HepG2 (cell line): ENCODE results near the gene DNAJC24. TPM values are rescaled to one million over a fixed set of nuclear protein-coding genes. Genes with fewer than 3 reads are reported as not detected.

ENCODE experiments used
- ARNTL ChIP-seq: sonication (generic); formaldehyde crosslinking; IDR thresholded peaks from 2 replicates; pipeline ENCODE4 v1.4.0; 2020; ENCODE audit warnings: mild to moderate bottlenecking, missing genetic modification reagents
- ATF5 ChIP-seq: sonication (generic); formaldehyde crosslinking; IDR thresholded peaks from 2 replicates; pipeline ENCODE4 v1.4.0; 2020; ENCODE audit warnings: mild to moderate bottlenecking, low read depth, missing genetic modification reagents
- ATRX ChIP-seq: sonication (generic); formaldehyde crosslinking; IDR thresholded peaks from 2 replicates; pipeline ENCODE4 v1.4.0; 2020; ENCODE audit warnings: missing genetic modification reagents, borderline replicate concordance
- BCLAF1 ChIP-seq: fragments of 450-650 bp; IDR thresholded peaks from 2 replicates; pipeline ENCODE4 v1.6.1; 2017; ENCODE audit warnings: mild to moderate bottlenecking
- JDP2 ChIP-seq: sonication (generic); formaldehyde crosslinking; IDR thresholded peaks from 2 replicates; pipeline ENCODE4 v1.8.1; 2022; ENCODE audit warnings: missing genetic modification reagents, borderline replicate concordance
- KIAA2018 ChIP-seq: sonication (generic); formaldehyde crosslinking; IDR thresholded peaks from 2 replicates; pipeline ENCODE4 v1.5.0; 2020; ENCODE audit warnings: mild to moderate bottlenecking, missing genetic modification reagents, borderline replicate concordance
- KLF6 ChIP-seq: IDR thresholded peaks from 2 replicates; pipeline ENCODE4 v1.8.0; 2016; ENCODE audit warnings: missing biosample characterization, missing genetic modification reagents
- MNT ChIP-seq: fragments of 450-650 bp; IDR thresholded peaks from 2 replicates; pipeline ENCODE4 v1.6.1; 2016
- NPAS2 ChIP-seq: sonication (generic); formaldehyde crosslinking; IDR thresholded peaks from 2 replicates; pipeline ENCODE4 v1.8.0; 2022; ENCODE audit warnings: mild to moderate bottlenecking, missing genetic modification reagents, borderline replicate concordance
- REXO4 ChIP-seq: sonication (generic); formaldehyde crosslinking; IDR thresholded peaks from 2 replicates; pipeline ENCODE4 v1.8.0; 2022; ENCODE audit warnings: missing genetic modification reagents, mild to moderate bottlenecking, borderline replicate concordance
- SP1 ChIP-seq, 2 experiments: fragments of 450-650 bp in 1 of 2; sonication (generic) in 1 of 2; formaldehyde crosslinking in 1 of 2; IDR thresholded peaks; 2 replicates each; pipeline versions ENCODE4 v1.4.0 to v1.6.1; 2016 to 2020; ENCODE audit warnings: missing genetic modification reagents in 1 of 2
- ZNF136 ChIP-seq: sonication (generic); formaldehyde crosslinking; IDR thresholded peaks from 2 replicates; pipeline ENCODE4 v1.8.1; 2022; ENCODE audit warnings: low read depth, mild to moderate bottlenecking, moderate library complexity, missing genetic modification reagents
- ZSCAN20 ChIP-seq: sonication (generic); formaldehyde crosslinking; IDR thresholded peaks from 2 replicates; pipeline ENCODE4 v1.4.0; 2020; ENCODE audit warnings: missing genetic modification reagents, mild to moderate bottlenecking, borderline replicate concordance
- polyA plus RNA-seq, 8 experiments: library from polyadenylated mRNA; depleted of rRNA in 3 of 8; stranded (reverse) in 7 of 8; unstranded in 1 of 8; fragments of >200 nt; fragmentation: Illumina TruSeq in 4 of 8; extraction: Trizol in 4 of 8; gene quantifications; 2 replicates each; pipeline versions ENCODE4 v1.2.1 to v1.2.3, GENCODE V29; 2011 to 2016; ENCODE audit warnings: low read depth in 4 of 8, missing spikeins in 1 of 8, mixed read lengths in 1 of 8; ENCODE audit not compliant: insufficient read depth in 1 of 8
- total RNA-seq, 5 experiments: library from RNA; depleted of rRNA; stranded (reverse); fragments of >200 nt; fragmentation: Illumina TruSeq; extraction: Trizol; gene quantifications; 2 replicates each; pipeline ENCODE4 v1.2.3, GENCODE V29; 2016; ENCODE audit warnings: low read depth in 1 of 5

Gene DNAJC24
- total and polyA plus RNA-seq, 2 of the 13 experiments (the other 11 are each of a cell fraction or from before 2014, with no cell fraction given): 10.5 to 13.7 TPM

- no peak for TF ChIP-seq KIAA2018 (CRISPR knock-in tag)
- TF ChIP-seq REXO4 (CRISPR knock-in tag): no peak
- TF ChIP-seq MNT: no peak
- no peak for TF ChIP-seq NPAS2 (CRISPR knock-in tag)
- no peak for TF ChIP-seq ZNF136 (CRISPR knock-in tag)
- no peak for TF ChIP-seq BCLAF1
- TF ChIP-seq ATF5: no peak
- no peak for TF ChIP-seq SP1 (IDR thresholded peaks at IDR 0.05)
- TF ChIP-seq SP1 (CRISPR knock-in tag; IDR thresholded peaks at IDR 0.05): peak; percentile 77
- no peak for TF ChIP-seq KLF6 (CRISPR knock-in tag)
- no peak for TF ChIP-seq ATRX (CRISPR knock-in tag)
- TF ChIP-seq JDP2 (CRISPR knock-in tag): no peak
- TF ChIP-seq ZSCAN20 (CRISPR knock-in tag): no peak
- TF ChIP-seq ARNTL (CRISPR knock-in tag): no peak
These were observed at the start of gene DNAJC24, which contains the start of gene DCDC1 (continued) for GRCh38 chr11:31369348-31370329.
